ENCODE measurements around the gene TRIM29. TPM values are rescaled to one million over a fixed set of nuclear protein-coding genes. Genes with fewer than 3 reads are reported as not detected.

Gene TRIM29
- total RNA-seq, 1 experiment from 2014 or later: not detected

DNA sequence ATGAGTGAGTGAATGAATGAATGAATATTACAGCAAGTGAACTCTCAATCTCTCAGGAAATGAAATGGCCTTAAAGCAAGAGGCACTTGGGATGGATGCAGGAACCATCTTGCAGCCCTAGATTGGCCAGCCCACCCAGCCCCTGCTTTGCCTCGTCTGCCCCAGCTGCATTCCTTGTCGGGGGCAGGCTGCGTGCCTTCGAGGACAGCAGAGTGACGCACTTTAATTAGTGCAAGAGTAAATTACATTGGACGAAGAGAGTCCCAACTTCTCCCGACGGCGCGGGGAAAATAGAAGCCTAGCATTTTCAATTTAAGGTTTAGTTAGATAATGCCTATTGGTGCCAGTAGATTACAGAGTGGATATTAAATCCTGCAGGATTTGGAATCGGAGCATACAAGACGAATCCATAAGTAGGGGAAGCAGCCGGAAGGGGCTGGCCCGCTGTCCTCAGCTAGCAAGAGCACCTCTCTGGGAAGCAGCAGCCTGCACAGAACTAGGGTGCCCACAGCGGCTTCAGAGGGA lies 33.8 kb downstream of the TRIM29 start:
- H3K36me3 ChIP-seq (ENCODE audit: insufficient read depth, low read length): no peaks in the 10 kb centered on the region
- H4K20me1 ChIP-seq (ENCODE audit: insufficient read depth, low read depth, low read length): no peaks in the 10 kb centered on the region
- H3K4me3 ChIP-seq (ENCODE audit: low read length): no peak overlapping the region
- no peaks in the 10 kb centered on the region for H3K27me3 ChIP-seq (ENCODE audit: low read length)
- no peaks in the 10 kb centered on the region for H3K4me1 ChIP-seq (ENCODE audit: low read length)
- no peak overlapping the region for H3K27ac ChIP-seq (ENCODE audit: low read length)
- DNase-seq: no peak
- H3K9me3 ChIP-seq (ENCODE audit: low read length): no peaks in the 10 kb centered on the region
- H3K9ac ChIP-seq (ENCODE audit: low read length): no peak overlapping the region
- H3K79me2 ChIP-seq (ENCODE audit: low read length): no peaks in the 10 kb centered on the region
- H2AFZ ChIP-seq (ENCODE audit: low read length): no peak overlapping the region
- H3K4me2 ChIP-seq (ENCODE audit: low read depth, low read length, poor library complexity, severe bottlenecking): no peak overlapping the region
- no peaks in the 10 kb centered on the region for H3K9me2 ChIP-seq (replicated peaks; ENCODE audit: insufficient read depth, low read length)

DNA sequence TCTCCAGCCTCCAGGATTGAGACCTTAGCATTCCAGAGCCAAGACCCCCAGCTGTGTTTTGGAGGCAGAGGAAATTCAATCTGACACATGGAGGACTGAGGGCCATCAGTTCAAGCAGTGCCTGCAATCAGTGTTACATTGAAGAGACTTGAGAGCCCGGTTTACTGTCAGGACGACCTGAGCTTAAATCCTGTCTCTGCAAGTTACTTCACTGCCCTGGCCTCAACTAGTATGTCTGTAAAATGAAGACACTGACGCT lies 35.1 kb downstream of the TRIM29 start:
- H3K36me3 ChIP-seq (ENCODE audit: insufficient read depth, low read length): no peaks in the 10 kb centered on the region
- no peaks in the 10 kb centered on the region for H3K9me2 ChIP-seq (replicated peaks; ENCODE audit: insufficient read depth, low read length)
- no peak overlapping the region for H3K4me2 ChIP-seq (ENCODE audit: low read depth, low read length, poor library complexity, severe bottlenecking)
- no peak overlapping the region for H2AFZ ChIP-seq (ENCODE audit: low read length)
- H3K4me3 ChIP-seq (ENCODE audit: low read length): no peak overlapping the region
- DNase-seq: no peak
- H3K27ac ChIP-seq (ENCODE audit: low read length): no peak overlapping the region
- no peak overlapping the region for H3K9ac ChIP-seq (ENCODE audit: low read length)
- H3K79me2 ChIP-seq (ENCODE audit: low read length): no peaks in the 10 kb centered on the region
- no peaks in the 10 kb centered on the region for H3K9me3 ChIP-seq (ENCODE audit: low read length)
- H4K20me1 ChIP-seq (ENCODE audit: insufficient read depth, low read depth, low read length): no peaks in the 10 kb centered on the region
- H3K27me3 ChIP-seq (ENCODE audit: low read length): no peaks in the 10 kb centered on the region
- H3K4me1 ChIP-seq (ENCODE audit: low read length): no peaks in the 10 kb centered on the region

DNA sequence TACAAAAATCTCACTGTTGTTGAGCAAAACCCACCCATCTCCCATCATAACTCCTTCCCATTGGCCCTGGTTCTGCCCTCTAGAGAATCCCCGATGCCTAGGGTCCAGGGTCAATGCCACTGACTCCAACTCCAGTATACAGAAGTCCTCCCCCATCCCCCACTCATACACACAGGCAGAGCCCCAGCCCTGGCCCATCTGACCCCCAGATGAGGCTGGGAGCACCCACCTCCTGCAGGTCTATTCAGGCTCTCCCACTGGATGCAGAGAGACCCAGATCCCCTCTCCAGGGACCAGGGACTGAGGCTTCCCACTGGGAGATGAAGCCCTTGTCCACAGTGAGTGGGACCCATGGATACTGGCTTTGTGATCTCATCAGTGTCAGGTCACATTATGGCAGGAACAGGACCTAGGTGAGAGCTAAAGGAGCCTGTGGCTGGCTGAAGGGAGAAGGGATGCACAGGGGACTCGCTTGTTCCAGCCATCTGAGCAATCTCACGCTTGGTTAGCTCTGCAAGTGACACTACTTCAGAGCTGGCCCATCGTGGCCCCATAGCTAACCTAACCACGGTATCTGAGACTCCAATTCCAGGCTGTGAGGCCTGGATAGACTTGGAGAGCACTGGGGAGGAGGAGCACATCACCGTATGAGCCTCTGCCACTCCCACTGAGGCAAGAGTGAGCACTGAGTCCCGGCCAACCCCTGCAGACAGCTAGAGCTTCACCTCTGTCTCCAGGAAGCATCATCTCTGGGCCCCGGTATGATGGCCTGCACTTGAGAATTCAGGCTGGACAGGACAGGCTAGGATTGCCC lies 35.7 kb downstream of the TRIM29 start:
- H3K79me2 ChIP-seq (ENCODE audit: low read length): no peaks in the 10 kb centered on the region
- H3K9me2 ChIP-seq (replicated peaks; ENCODE audit: insufficient read depth, low read length): no peaks in the 10 kb centered on the region
- H3K9ac ChIP-seq (ENCODE audit: low read length): no peak overlapping the region
- H4K20me1 ChIP-seq (ENCODE audit: insufficient read depth, low read depth, low read length): no peaks in the 10 kb centered on the region
- H3K27me3 ChIP-seq (ENCODE audit: low read length): no peaks in the 10 kb centered on the region
- no peaks in the 10 kb centered on the region for H3K4me1 ChIP-seq (ENCODE audit: low read length)
- no peak overlapping the region for H3K4me3 ChIP-seq (ENCODE audit: low read length)
- no peak for DNase-seq
- no peak overlapping the region for H3K4me2 ChIP-seq (ENCODE audit: low read depth, low read length, poor library complexity, severe bottlenecking)
- no peaks in the 10 kb centered on the region for H3K36me3 ChIP-seq (ENCODE audit: insufficient read depth, low read length)
- no peak overlapping the region for H2AFZ ChIP-seq (ENCODE audit: low read length)
- H3K9me3 ChIP-seq (ENCODE audit: low read length): no peaks in the 10 kb centered on the region
- H3K27ac ChIP-seq (ENCODE audit: low read length): no peak overlapping the region

DNA sequence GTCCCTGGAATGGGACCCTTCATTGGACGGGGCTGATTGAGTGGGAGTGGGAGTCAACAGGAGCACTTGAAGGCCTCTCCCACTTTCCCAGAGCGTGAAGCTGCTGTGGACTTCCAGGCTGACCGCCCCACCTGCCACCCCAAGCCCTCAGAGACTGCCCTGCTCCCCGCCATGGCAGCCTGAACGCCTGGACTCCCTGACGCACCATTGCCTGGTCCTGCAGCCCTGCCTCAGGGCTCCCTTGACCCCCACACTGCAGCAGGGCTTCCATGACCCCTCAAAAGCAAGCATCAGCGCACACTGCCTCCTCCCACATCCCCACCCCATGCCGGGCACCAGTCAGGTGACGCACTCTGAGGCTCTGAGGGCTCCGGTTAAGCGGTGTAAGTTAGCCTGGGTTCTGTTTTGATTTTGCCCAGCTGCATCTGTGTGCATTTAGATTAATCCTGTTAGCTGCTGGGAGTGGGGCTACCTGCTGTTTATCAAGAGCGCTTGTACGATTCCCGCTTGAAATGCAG lies 39.4 kb downstream of the TRIM29 start:
- no peaks in the 10 kb centered on the region for H3K27me3 ChIP-seq (ENCODE audit: low read length)
- H3K36me3 ChIP-seq (ENCODE audit: insufficient read depth, low read length): no peaks in the 10 kb centered on the region
- H4K20me1 ChIP-seq (ENCODE audit: insufficient read depth, low read depth, low read length): no peaks in the 10 kb centered on the region
- no peaks in the 10 kb centered on the region for H3K9me3 ChIP-seq (ENCODE audit: low read length)
- no peak overlapping the region for H3K4me2 ChIP-seq (ENCODE audit: low read depth, low read length, poor library complexity, severe bottlenecking)
- DNase-seq: no peak
- H3K4me1 ChIP-seq (ENCODE audit: low read length): no peaks in the 10 kb centered on the region
- H2AFZ ChIP-seq (ENCODE audit: low read length): no peak overlapping the region
- no peak overlapping the region for H3K4me3 ChIP-seq (ENCODE audit: low read length)
- H3K27ac ChIP-seq (ENCODE audit: low read length): no peak overlapping the region
- H3K9me2 ChIP-seq (replicated peaks; ENCODE audit: insufficient read depth, low read length): no peaks in the 10 kb centered on the region
- H3K9ac ChIP-seq (ENCODE audit: low read length): no peak overlapping the region
- no peaks in the 10 kb centered on the region for H3K79me2 ChIP-seq (ENCODE audit: low read length)

DNA sequence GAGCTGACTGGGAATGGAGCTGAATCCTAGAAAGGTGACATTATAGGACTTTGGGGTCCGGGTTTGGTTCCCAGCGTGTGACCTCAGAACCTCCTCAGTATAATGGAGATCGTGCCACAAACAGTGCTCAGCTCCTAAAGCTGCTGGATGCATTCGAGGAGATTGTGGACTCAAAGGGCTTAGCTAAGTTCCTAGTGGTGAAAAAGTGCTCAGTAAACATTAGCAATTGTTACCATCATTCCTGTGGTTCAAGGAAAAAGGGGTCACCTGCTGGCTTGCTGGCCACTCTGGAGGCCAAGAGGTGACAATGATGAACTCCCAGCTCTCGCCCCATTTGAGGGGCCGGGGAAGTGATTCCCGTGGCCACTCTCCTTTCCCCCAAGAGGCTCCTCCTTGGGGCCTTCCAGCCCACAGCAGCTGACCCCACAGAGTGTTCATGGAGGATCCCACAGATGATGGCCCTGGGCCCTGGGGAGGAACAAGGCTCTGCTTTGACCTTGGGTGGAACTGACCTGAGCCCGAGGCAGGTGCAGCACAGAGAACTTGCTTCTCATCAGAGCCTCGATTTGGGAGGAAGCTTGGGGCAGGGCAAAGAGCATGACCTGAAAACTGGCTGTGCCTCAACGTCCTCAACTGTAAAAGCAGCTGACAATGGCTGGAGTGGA lies 40.1 kb downstream of the TRIM29 start:
- no peaks in the 10 kb centered on the region for H4K20me1 ChIP-seq (ENCODE audit: insufficient read depth, low read depth, low read length)
- no peak overlapping the region for H3K9ac ChIP-seq (ENCODE audit: low read length)
- H3K4me1 ChIP-seq (ENCODE audit: low read length): no peaks in the 10 kb centered on the region
- no peaks in the 10 kb centered on the region for H3K36me3 ChIP-seq (ENCODE audit: insufficient read depth, low read length)
- no peaks in the 10 kb centered on the region for H3K79me2 ChIP-seq (ENCODE audit: low read length)
- no peaks in the 10 kb centered on the region for H3K9me2 ChIP-seq (replicated peaks; ENCODE audit: insufficient read depth, low read length)
- H2AFZ ChIP-seq (ENCODE audit: low read length): no peak overlapping the region
- DNase-seq: no peak
- H3K4me3 ChIP-seq (ENCODE audit: low read length): no peak overlapping the region
- H3K27ac ChIP-seq (ENCODE audit: low read length): no peak overlapping the region
- no peaks in the 10 kb centered on the region for H3K27me3 ChIP-seq (ENCODE audit: low read length)
- H3K9me3 ChIP-seq (ENCODE audit: low read length): no peaks in the 10 kb centered on the region
- no peak overlapping the region for H3K4me2 ChIP-seq (ENCODE audit: low read depth, low read length, poor library complexity, severe bottlenecking)

DNA sequence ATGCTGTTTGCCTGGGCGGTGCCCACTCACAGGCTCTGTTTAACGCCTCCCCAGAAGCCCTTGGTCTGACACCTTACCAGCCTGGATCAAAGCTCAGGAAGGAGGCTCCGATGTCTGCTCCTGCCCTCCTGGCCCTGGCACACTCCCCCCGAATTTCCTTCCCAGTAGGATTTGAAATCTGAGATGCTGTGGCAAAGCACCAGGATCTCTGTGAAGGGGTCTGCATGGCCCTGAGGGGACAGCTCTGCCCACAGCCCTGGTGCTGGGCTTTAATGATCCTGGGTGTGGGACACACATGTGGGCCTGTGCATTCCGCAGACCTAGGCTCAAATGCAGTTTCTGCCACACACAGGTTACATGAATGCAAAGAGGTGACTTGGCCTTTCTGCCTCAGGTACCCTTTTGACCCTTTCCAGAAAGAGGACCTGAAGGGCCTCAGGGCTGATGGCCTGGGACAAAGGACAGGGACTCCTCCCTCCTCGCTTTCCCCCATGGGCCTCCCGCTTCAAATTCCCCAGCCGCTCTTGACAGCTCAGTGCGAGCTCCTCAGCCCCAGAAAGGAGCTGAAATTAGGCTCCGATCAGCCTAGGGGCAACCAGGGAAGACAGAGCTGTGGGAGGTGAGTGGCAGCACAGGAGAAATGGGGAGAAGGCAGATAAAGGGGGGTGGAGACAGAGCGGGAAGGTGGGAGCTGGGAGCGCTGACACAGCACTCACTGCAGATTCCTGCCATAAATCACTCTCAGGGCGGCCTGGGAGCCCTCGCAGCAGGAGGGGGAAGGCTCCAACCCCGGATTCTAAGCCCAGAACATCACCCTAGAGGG lies 41.3 kb downstream of the TRIM29 start:
- DNase-seq: no peak

DNA sequence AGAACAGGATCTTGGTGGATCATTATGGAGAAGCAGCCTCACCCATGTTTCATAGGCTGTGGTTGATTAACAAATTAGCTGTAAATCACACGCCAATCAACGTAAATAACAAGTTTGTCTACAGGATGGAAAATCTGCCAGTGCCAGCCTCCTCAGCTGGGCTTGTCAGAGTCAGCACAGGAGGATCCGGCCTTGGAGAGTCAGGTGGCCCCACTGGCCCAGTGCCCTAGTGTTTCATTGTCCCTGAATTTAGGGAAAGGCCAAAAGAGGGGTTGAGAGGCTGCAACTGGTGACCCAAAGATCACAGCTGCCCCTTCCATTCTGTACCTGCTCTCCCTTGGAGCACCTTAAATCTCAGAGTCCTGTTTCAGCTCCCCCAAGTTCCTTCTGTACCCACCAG lies 42.4 kb downstream of the TRIM29 start:
- Histone ChIP-seq H3K36me3 (ENCODE audit: insufficient read depth, low read length) (no peaks in the 10 kb centered on the region), H3K4me3 (ENCODE audit: low read length) (no peak overlapping the region), H3K9ac (ENCODE audit: low read length) (no peak overlapping the region), H3K79me2 (ENCODE audit: low read length) (no peaks in the 10 kb centered on the region), H3K9me2 (replicated peaks; ENCODE audit: insufficient read depth, low read length) (no peaks in the 10 kb centered on the region), H3K9me3 (ENCODE audit: low read length) (no peaks in the 10 kb centered on the region), H2AFZ (ENCODE audit: low read length) (no peak overlapping the region), H4K20me1 (ENCODE audit: insufficient read depth, low read depth, low read length) (no peaks in the 10 kb centered on the region), H3K27ac (ENCODE audit: low read length) (no peak overlapping the region), H3K27me3 (ENCODE audit: low read length) (no peaks in the 10 kb centered on the region), H3K4me1 (ENCODE audit: low read length) (no peaks in the 10 kb centered on the region), H3K4me2 (ENCODE audit: low read depth, low read length, poor library complexity, severe bottlenecking) (no peak overlapping the region)
- no peak for DNase-seq

More for the DNA sequence above, 41.3 kb downstream of the TRIM29 start:
- Histone ChIP-seq H3K9me3 (ENCODE audit: low read length) (no peaks in the 10 kb centered on the region), H3K27me3 (ENCODE audit: low read length) (no peaks in the 10 kb centered on the region), H2AFZ (ENCODE audit: low read length) (no peak overlapping the region), H3K4me2 (ENCODE audit: low read depth, low read length, poor library complexity, severe bottlenecking) (no peak overlapping the region), H3K79me2 (ENCODE audit: low read length) (no peaks in the 10 kb centered on the region), H3K9me2 (replicated peaks; ENCODE audit: insufficient read depth, low read length) (no peaks in the 10 kb centered on the region), H3K27ac (ENCODE audit: low read length) (no peak overlapping the region), H3K36me3 (ENCODE audit: insufficient read depth, low read length) (no peaks in the 10 kb centered on the region), H3K4me3 (ENCODE audit: low read length) (no peak overlapping the region), H3K4me1 (ENCODE audit: low read length) (no peaks in the 10 kb centered on the region), H3K9ac (ENCODE audit: low read length) (no peak overlapping the region), H4K20me1 (ENCODE audit: insufficient read depth, low read depth, low read length) (no peaks in the 10 kb centered on the region)

DNA sequence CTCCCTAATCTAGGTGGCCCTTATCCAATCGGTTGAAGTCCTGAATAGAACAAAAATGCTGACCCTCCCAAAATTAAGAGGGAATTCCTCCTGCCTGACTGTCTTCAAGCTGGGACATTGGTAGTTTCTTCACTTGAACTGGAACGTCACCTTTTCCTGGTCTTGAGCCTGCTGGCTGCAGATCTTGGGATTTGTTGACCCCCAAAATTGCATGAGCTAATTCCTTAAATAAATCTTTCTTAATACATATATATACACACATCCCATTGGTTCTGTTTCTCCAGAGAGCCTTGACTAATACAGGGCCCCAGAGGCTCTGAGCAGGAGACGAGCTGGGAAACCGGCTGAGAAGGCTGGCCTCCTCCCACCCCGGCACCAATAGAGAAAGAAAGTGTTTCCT lies 46.2 kb downstream of the TRIM29 start:
- Histone ChIP-seq H3K36me3 (ENCODE audit: insufficient read depth, low read length) (no peaks in the 10 kb centered on the region), H4K20me1 (ENCODE audit: insufficient read depth, low read depth, low read length) (no peaks in the 10 kb centered on the region), H2AFZ (ENCODE audit: low read length) (no peak overlapping the region), H3K27me3 (ENCODE audit: low read length) (no peaks in the 10 kb centered on the region), H3K9ac (ENCODE audit: low read length) (no peak overlapping the region), H3K27ac (ENCODE audit: low read length) (no peak overlapping the region), H3K9me2 (replicated peaks; ENCODE audit: insufficient read depth, low read length) (no peaks in the 10 kb centered on the region), H3K9me3 (ENCODE audit: low read length) (no peaks in the 10 kb centered on the region), H3K4me2 (ENCODE audit: low read depth, low read length, poor library complexity, severe bottlenecking) (no peak overlapping the region), H3K4me3 (ENCODE audit: low read length) (no peak overlapping the region), H3K79me2 (ENCODE audit: low read length) (no peaks in the 10 kb centered on the region), H3K4me1 (ENCODE audit: low read length) (no peaks in the 10 kb centered on the region)
- DNase-seq: no peak

All from Karpas-422 (cell line).